Colonic mucosa (tissue), 4 donors: ENCODE data around the gene SRCAP. TPM values are rescaled to one million over a fixed set of nuclear protein-coding genes. Genes with fewer than 3 reads are reported as not detected.
A peak's percentile ranks its signal among the peaks of the same experiment; 100 is the strongest.

Experiments used
- DNase-seq: peaks from one replicate; pipeline ENCODE4 v3.0.0-alpha.2; 2020
- H3K27ac ChIP-seq: fragments of 200-600 bp; one replicate; pipeline ENCODE4 v1.8.0; 2021
- H3K27me3 ChIP-seq: fragments of 200-600 bp; one replicate; pipeline ENCODE4 v1.8.0; 2021
- H3K36me3 ChIP-seq: fragments of 200-600 bp; one replicate; pipeline ENCODE4 v1.8.0; 2021
- H3K4me1 ChIP-seq: fragments of 200-600 bp; one replicate; pipeline ENCODE4 v1.8.0; 2021; ENCODE audit warnings: mild to moderate bottlenecking
- H3K4me3 ChIP-seq: fragments of 200-600 bp; one replicate; pipeline ENCODE4 v1.8.0; 2021
- H3K9ac ChIP-seq, 2 donors: one replicate each; pipeline ENCODE4 v1.7.0; 2013; ENCODE audit warnings: control low read depth in 2 of 2, low read depth in 2 of 2, low read length in 2 of 2
- H3K9me3 ChIP-seq: fragments of 200-600 bp; one replicate; pipeline ENCODE4 v1.8.0; 2021
- intact Hi-C: fragments of 100-400 bp; cut with DNase I; formaldehyde crosslinking; loops from one replicate; pipeline ENCODE4 v1.14.1; 2022
- total RNA-seq, 2 donors: library from RNA; stranded (reverse); fragmentation: NEBNext Ultra II Directional in 1 of 2; extraction: Animal tissue kit (Norgen Biotek cat#: 25700) in 1 of 2; gene quantifications; one replicate each; pipeline ENCODE4 v1.2.1, GENCODE V29; 2021
- TF ChIP-seq, protein P1 (sequence below): fragments of 200-600 bp; IDR thresholded peaks from one replicate; pipeline ENCODE4 v1.8.0; 2022; ENCODE audit warnings: antibody characterized with exemption, mild to moderate bottlenecking
- donor health status: healthy.
- donor health status: DM: no; HTN: no; CAD: no.
- donor health status: DM: no; HTN: no; CAD: no.

SRCAP gene
- total RNA-seq, 2 donors from 2014 or later, result 44.0 to 79.3 TPM

DNA sequence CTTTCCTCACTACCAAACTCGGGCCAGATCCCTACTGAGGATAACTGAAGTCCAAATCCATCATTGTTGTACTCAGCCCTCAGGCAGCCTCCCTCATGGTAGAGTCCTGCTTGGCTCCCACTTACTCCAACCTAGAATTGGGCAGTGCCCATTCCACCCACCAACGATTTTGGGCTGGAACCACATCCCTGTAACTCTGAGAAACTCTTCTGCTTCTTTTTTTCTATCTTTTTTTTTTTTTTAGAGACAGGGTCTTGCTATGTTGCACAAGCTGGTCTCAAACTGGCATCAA is 47.0 kb upstream of the SRCAP start:
- Histone ChIP-seq H3K27me3 (no peaks in the 10 kb centered on the region), H3K36me3 (peaks cover 20% of the 10 kb centered on the region), H3K27ac (peak overlapping the region; percentile 94), H3K9me3 (no peaks in the 10 kb centered on the region), H3K4me3 (peak overlapping the region; percentile 62), H3K9ac (peak overlapping the region; percentile 93 to 95), H3K4me1 (peaks cover 14% of the 10 kb centered on the region)
- TF ChIP-seq, protein P1, sequence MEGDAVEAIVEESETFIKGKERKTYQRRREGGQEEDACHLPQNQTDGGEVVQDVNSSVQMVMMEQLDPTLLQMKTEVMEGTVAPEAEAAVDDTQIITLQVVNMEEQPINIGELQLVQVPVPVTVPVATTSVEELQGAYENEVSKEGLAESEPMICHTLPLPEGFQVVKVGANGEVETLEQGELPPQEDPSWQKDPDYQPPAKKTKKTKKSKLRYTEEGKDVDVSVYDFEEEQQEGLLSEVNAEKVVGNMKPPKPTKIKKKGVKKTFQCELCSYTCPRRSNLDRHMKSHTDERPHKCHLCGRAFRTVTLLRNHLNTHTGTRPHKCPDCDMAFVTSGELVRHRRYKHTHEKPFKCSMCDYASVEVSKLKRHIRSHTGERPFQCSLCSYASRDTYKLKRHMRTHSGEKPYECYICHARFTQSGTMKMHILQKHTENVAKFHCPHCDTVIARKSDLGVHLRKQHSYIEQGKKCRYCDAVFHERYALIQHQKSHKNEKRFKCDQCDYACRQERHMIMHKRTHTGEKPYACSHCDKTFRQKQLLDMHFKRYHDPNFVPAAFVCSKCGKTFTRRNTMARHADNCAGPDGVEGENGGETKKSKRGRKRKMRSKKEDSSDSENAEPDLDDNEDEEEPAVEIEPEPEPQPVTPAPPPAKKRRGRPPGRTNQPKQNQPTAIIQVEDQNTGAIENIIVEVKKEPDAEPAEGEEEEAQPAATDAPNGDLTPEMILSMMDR, result no peak
- intact Hi-C loops, result no loop called here
- no peak for DNase-seq

DNA sequence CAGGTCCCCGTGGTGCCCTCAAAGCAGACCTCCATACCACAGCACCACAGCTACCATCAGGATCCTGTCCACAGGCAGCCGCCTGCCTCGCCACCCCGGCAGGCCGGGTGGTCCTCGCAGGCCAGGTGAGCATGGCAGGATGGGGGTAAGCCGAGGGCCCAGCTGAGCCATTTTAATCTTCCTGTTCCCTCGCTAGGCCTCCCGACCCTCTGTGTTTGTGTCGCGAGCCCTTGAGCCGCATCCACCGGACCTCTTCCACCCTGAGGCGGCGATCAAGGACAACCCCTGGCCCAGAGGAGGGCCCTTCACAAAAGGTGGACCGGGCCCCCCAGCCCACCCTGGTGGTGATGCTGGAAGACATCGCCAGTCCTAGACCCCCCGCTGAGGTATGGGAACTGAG is 46.3 kb upstream of the SRCAP start:
- H3K27me3 ChIP-seq, result no peaks in the 10 kb centered on the region
- peaks cover 18% of the 10 kb centered on the region for H3K4me1 ChIP-seq
- no peaks in the 10 kb centered on the region for H3K9me3 ChIP-seq
- intact Hi-C loops, result no loop called here
- H3K4me3 ChIP-seq, result no peak overlapping the region
- H3K36me3 ChIP-seq, result peaks cover 20% of the 10 kb centered on the region
- TF ChIP-seq, protein P1, result no peak
- no peak overlapping the region for H3K27ac ChIP-seq
- no peak for DNase-seq
- peak overlapping the region in 1 of 2 donors; percentile 17 for H3K9ac ChIP-seq

DNA sequence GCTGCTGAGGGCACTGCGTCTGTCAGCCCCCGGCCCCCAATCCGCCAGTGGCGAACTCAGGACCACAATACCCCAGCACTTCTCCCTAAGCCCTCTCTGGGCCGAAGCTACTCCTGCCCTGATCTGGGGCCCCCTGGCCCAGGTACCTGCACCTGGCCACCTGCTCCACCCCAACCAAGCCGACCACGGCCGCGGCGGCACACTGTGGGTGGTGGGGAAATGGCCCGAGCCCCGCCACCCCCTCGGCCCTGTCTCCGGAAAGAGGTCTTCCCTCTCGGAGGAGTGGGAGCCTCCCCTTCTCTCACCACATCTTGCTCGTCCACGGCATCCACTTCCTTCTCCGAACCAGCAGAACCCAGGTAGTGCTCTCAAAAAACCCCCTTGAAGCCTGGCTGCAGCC is 44.1 kb upstream of the SRCAP start:
- H3K9ac ChIP-seq, result no peak overlapping the region
- H3K27me3 ChIP-seq, result no peaks in the 10 kb centered on the region
- no peaks in the 10 kb centered on the region for H3K9me3 ChIP-seq
- DNase-seq, result no peak
- peaks cover 18% of the 10 kb centered on the region for H3K4me1 ChIP-seq
- no peak overlapping the region for H3K4me3 ChIP-seq
- peaks cover 20% of the 10 kb centered on the region for H3K36me3 ChIP-seq
- TF ChIP-seq, protein P1, result no peak
- intact Hi-C loops, result no loop called here
- no peak overlapping the region for H3K27ac ChIP-seq

DNA sequence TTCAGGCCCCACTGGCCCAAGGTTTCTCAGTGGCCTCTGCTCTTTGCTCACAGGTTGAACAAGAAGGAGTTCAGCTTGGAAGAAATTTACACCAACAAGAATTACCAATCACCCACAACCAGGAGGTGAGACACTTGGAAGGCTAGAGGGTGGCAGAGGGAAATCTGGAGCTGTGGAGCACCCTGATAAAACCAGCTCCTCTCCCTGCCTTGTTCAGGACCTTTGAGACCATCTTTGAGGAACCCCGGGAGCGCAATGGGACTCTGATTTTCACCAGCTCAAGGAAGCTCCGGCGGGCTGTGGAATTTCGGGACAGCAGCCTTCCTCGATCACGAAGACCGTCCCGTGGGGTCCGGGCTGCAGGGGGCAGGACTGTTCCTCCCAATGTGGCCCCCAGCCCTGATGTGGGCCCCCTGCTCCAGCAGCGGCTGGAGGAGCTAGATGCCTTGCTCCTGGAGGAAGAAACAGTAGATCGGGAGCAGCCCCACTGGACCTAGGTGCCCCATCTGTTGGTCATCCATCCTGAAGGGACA is 43.1 kb upstream of the SRCAP start:
- Histone ChIP-seq H3K27me3 (no peaks in the 10 kb centered on the region), H3K9ac (no peak overlapping the region), H3K27ac (no peak overlapping the region), H3K4me3 (no peak overlapping the region), H3K9me3 (no peaks in the 10 kb centered on the region), H3K36me3 (peaks cover 20% of the 10 kb centered on the region), H3K4me1 (peaks cover 18% of the 10 kb centered on the region)
- intact Hi-C loops, result no loop called here
- no peak for DNase-seq
- TF ChIP-seq, protein P1, result no peak

DNA sequence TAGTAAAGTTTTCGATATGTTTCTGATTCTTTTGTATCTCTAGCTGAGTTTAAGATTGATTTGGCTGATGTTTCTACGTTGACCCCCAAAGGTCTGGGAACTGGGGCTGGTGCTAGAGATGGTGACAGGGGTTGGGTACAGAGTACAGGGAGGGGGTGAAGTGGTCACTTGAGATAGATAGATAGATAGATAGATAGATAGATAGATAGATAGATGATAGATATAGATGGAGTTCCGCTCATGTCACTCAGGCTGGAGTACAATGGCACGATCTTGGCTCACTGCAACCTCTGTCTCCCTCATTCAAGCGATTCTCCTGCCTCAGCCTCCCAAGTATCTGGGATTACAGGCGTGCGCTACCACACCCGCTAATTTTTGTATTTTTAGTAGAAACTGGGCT is 42.6 kb upstream of the SRCAP start:
- Histone ChIP-seq H3K9ac (no peak overlapping the region), H3K36me3 (peaks cover 20% of the 10 kb centered on the region), H3K4me1 (peaks cover 23% of the 10 kb centered on the region), H3K27me3 (no peaks in the 10 kb centered on the region), H3K27ac (no peak overlapping the region), H3K9me3 (no peaks in the 10 kb centered on the region), H3K4me3 (no peak overlapping the region)
- DNase-seq, result no peak
- TF ChIP-seq, protein P1, result no peak
- intact Hi-C loops, result no loop called here
